NT2/D1 (cell line): ENCODE data around the gene HACD4.

Experiments
- DNase-seq: peaks from one replicate; pipeline ENCODE4 v3.0.0-alpha.2; 2011; ENCODE audit warnings: low read depth, low spot score
- H3K27me3 ChIP-seq: 2 replicates; pipeline ENCODE4 v1.6.0; 2011; ENCODE audit warnings: mild to moderate bottlenecking; ENCODE audit not compliant: insufficient read length, insufficient read depth
- H3K36me3 ChIP-seq: 2 replicates; pipeline ENCODE4 v1.6.1; 2011; ENCODE audit warnings: mild to moderate bottlenecking, low read length, mixed read lengths; ENCODE audit not compliant: insufficient read depth, insufficient read length
- H3K4me1 ChIP-seq: 2 replicates; pipeline ENCODE4 v1.5.1; 2011; ENCODE audit not compliant: insufficient read depth, insufficient read length
- H3K4me3 ChIP-seq: 2 replicates; pipeline ENCODE4 v1.5.1; 2011; ENCODE audit warnings: low read depth; ENCODE audit not compliant: insufficient read length
- H3K9ac ChIP-seq: 2 replicates; pipeline ENCODE4 v1.6.0; 2011; ENCODE audit warnings: low read depth; ENCODE audit not compliant: insufficient read length
- H3K9me3 ChIP-seq: 2 replicates; pipeline ENCODE4 v1.5.1; 2011; ENCODE audit warnings: mild to moderate bottlenecking, low read length; ENCODE audit not compliant: insufficient read depth
- SUZ12 ChIP-seq: IDR thresholded peaks from 2 replicates; pipeline ENCODE4 v1.6.1; 2011; ENCODE audit not compliant: insufficient read length, insufficient read depth; ENCODE audit errors: extremely low read depth
- YY1 ChIP-seq: IDR thresholded peaks from 2 replicates; pipeline ENCODE4 v1.6.1; 2011; ENCODE audit not compliant: insufficient read length, insufficient read depth
- ZNF274 ChIP-seq: IDR thresholded peaks from 2 replicates; pipeline ENCODE4 v1.6.1; 2011; ENCODE audit warnings: mild to moderate bottlenecking, low read depth, low read length

HACD4 gene, protein sequence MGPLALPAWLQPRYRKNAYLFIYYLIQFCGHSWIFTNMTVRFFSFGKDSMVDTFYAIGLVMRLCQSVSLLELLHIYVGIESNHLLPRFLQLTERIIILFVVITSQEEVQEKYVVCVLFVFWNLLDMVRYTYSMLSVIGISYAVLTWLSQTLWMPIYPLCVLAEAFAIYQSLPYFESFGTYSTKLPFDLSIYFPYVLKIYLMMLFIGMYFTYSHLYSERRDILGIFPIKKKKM

DNA sequence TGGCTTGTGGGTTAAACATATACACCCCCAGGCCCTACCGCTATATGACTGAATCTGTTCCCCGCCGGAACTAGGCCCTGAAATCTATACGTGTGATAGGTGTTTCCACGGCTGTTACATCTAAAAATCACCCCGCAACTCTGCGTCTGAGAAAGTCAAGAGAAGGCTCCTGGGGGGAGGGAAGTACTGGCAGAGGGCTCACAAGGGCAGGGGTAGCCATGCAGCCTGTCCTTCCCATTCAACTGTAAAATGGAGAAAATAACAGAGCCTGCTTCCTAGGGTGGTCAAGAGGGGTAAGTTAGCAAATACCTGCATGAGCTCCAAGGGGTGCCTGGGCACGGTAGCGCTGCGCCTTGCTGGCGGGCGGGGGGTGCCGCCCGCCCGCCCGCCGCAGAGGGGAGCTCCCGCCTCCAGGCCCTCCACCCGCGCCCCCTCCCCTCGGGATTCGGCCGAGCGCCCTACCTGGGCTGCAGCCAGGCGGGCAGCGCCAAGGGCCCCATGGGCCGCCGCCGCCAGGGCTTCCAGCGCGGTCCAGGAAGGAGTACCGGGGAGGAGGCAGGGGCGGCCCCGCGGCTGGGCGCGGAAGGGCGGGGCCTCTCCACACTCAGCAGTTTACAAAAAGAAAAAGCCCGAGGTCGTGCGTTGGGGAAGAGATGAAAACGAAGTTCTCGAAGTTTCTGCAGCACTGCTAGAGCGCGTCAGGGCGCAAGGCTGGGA, at the start of gene HACD4:
Gene HACD4 (minus strand): TSS at position 550 of the 717 bp plus-strand sequence. CDS start 50 bp downstream, at position 500.
- no peaks in the 10 kb centered on the region for H3K9me3 ChIP-seq
- peak within 1 kb of the TSS; percentile 12 for H3K9ac ChIP-seq
- no peaks in the 10 kb centered on the region for H3K4me1 ChIP-seq
- H3K27me3 ChIP-seq: no peaks in the 10 kb centered on the region
- H3K36me3 ChIP-seq: no peaks in the 10 kb centered on the region
- DNase-seq: no peak
- peak within 1 kb of the TSS; percentile 19 for H3K4me3 ChIP-seq
- TF ChIP-seq ZNF274 (no peak), YY1 (no peak), SUZ12 (no peak)

DNA sequence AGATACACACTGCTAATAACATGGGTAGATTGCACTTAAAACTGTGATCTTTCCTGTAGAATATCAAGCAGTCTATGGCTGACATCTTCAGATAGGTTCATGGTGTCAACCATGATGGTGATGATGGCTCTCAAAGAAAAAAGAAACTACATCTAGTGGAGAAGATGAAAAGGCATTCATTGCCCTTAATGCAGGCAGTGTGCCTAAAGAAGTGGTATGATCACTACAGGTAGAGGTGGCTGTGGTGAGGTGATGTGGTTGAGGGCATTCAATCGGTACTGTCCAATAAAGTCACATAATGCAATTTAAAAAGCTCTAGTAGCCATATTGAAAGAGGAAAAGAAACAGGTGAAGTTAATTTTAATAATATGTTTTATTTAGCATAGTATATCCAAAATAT, 49.4 kb upstream of the HACD4 start:
- TF ChIP-seq SUZ12 (no peak), ZNF274 (no peak), YY1 (no peak)
- no peak overlapping the region for H3K4me3 ChIP-seq

DNA sequence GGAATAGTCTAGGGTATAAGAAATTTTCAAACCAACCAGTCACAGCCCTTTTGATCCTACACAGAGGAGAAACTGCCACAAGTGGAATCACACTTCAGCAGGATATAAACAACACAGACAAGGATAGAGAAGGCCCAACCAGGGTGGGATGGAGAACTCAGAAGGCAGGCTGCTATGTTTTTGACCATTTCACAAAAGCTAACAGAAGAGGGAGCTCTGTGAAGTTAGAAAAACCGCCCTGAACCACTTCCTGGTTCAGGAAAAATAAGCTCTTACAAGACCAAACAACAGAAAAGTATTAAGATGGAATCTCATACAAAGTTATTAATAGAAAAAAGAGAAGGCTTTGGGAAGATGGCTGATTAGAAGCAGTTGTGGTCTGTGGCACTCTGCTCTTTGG, 47.3 kb upstream of the HACD4 start:
- no peaks in the 10 kb centered on the region for H3K27me3 ChIP-seq
- no peaks in the 10 kb centered on the region for H3K36me3 ChIP-seq
- TF ChIP-seq SUZ12 (no peak), YY1 (no peak), ZNF274 (no peak)
- no peaks in the 10 kb centered on the region for H3K4me1 ChIP-seq
- no peaks in the 10 kb centered on the region for H3K9me3 ChIP-seq
- no peak overlapping the region for H3K4me3 ChIP-seq
- H3K9ac ChIP-seq: no peak overlapping the region
- no peak for DNase-seq

More for the DNA sequence above, 49.4 kb upstream of the HACD4 start:
- Histone ChIP-seq H3K36me3 (no peaks in the 10 kb centered on the region), H3K9ac (no peak overlapping the region), H3K27me3 (no peaks in the 10 kb centered on the region), H3K4me1 (no peaks in the 10 kb centered on the region), H3K9me3 (0 out of 2 replicates have a peak, but pooled peaks cover 1% of the 10 kb centered on the region)
- DNase-seq: no peak

DNA sequence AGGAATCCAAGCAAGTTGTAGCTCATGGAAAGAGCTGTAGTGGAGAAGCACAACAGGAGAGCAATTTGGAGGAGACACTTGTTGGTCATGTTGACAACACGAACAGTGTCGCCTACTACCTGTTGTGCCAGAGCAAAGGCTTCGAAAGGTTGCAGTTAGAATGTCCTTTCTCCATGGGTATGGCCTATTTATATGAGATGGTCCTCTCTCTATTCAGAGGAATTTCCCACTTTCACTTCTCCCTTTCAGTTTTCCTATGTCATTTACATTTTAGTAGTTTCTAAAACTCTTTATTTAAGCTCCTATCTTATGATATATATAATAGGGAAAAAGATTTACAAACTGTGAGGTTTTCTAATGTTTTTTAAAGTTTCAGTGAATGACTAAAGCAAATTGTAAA, 46.3 kb upstream of the HACD4 start, which contains the start of gene IFNB1:
Gene IFNB1 (minus strand): TSS at position 162 of the 400 bp plus-strand sequence. CDS start 73 bp downstream, at position 89.
- Histone ChIP-seq H3K4me1 (no peaks in the 10 kb centered on the region), H3K36me3 (no peaks in the 10 kb centered on the region), H3K27me3 (no peaks in the 10 kb centered on the region), H3K9ac (no peak within 1 kb of the TSS), H3K9me3 (no peaks in the 10 kb centered on the region), H3K4me3 (no peak within 1 kb of the TSS)
- DNase-seq: no peak
- TF ChIP-seq ZNF274 (no peak), SUZ12 (no peak), YY1 (no peak)

DNA sequence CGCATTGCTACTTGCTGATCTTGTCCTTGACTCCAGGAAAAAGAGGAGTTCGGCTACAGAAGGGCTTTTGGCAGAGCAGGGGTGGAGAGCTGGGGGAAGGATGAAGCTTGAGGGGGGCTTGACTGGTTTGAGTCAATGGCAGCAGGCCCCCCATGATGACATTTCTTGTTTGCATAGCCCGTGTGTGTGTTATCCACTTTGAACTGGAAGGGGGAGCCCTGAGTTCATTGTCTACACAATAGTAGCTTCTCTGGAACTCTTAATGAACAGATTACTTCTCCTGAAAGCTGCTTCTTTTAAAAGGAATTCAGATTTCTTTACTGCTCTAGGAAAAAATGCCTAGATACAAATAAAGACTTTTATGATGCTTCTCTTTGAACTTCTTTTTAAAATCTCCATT, 44.0 kb upstream of the HACD4 start:
- Histone ChIP-seq H3K9ac (no peak overlapping the region), H3K9me3 (no peaks in the 10 kb centered on the region), H3K27me3 (no peaks in the 10 kb centered on the region), H3K4me1 (no peaks in the 10 kb centered on the region), H3K4me3 (no peak overlapping the region), H3K36me3 (no peaks in the 10 kb centered on the region)
- DNase-seq: no peak
- TF ChIP-seq ZNF274: no peak
- no peak for TF ChIP-seq SUZ12
- TF ChIP-seq YY1: no peak

DNA sequence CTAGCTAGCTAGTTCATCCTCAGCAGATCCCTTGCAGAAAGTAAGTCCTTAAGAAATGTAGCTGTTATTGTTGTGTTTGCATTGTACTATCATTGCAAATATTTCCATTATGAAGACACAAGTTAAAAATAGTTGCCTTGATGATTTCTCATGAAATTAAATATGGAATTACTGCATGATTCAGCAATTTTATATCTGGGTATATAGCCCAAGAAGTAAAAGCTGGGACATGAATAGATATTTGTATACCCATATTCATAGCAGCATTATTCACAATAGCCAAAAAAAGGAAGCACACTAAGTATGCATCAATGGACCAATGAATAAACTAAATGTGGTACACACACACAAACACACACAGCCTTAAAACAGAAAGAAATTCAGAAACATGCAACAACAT, 39.5 kb upstream of the HACD4 start:
- no peaks in the 10 kb centered on the region for H3K4me1 ChIP-seq
- no peak overlapping the region for H3K4me3 ChIP-seq
- no peak for DNase-seq
- H3K27me3 ChIP-seq: no peaks in the 10 kb centered on the region
- no peak for TF ChIP-seq ZNF274
- no peak for TF ChIP-seq YY1
- no peak for TF ChIP-seq SUZ12
- no peaks in the 10 kb centered on the region for H3K36me3 ChIP-seq
- H3K9me3 ChIP-seq: no peaks in the 10 kb centered on the region
- no peak overlapping the region for H3K9ac ChIP-seq

DNA sequence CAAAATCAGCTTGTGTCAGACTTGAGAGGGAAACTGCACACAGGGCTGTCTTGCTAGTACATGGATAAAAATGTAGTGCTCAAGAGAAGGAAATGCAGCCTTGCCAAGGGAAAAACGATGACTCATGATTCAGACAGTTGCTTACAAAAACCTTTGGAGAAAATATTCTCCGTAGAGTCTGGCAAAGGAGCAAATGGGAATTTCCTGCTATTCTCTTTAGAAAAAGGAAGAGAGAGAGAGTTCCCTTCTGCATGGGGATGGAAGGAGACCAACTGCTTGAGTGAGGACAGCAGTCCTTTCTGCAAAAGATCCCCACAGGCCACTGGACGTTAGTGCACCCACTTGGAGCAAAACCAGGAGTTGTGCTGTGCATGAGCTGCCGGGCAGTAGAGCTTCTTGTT, 38.7 kb upstream of the HACD4 start:
- H3K9me3 ChIP-seq: no peaks in the 10 kb centered on the region
- H3K9ac ChIP-seq: no peak overlapping the region
- H3K36me3 ChIP-seq: no peaks in the 10 kb centered on the region
- TF ChIP-seq YY1 (no peak), ZNF274 (no peak), SUZ12 (no peak)
- H3K4me1 ChIP-seq: no peaks in the 10 kb centered on the region
- H3K4me3 ChIP-seq: no peak overlapping the region
- H3K27me3 ChIP-seq: no peaks in the 10 kb centered on the region
- DNase-seq: no peak
